Caco-2 (cell line): ENCODE data around the gene FNBP1. TPM values are rescaled to one million over a fixed set of nuclear protein-coding genes. Genes with fewer than 3 reads are reported as not detected.

Source experiments
- BruUV-seq: library from RNA; stranded (reverse); fragments of 400-500 nt; replicated peaks from 2 replicates; lab custom pipeline; 2021; lab: Mats Ljungman, UMichigan
- CTCF ChIA-PET: fragments of 300-600 bp; sonication (Branson Sonifier 250); formaldehyde crosslinking; loops from one replicate; lab custom pipeline; 2022; ENCODE audit warnings: antibody characterized with exemption; lab: Charles Lee
- POLR2A ChIA-PET: fragments of 300-600 bp; sonication (Branson Sonifier 250); formaldehyde crosslinking; loops from one replicate; lab custom pipeline; 2022; ENCODE audit warnings: antibody characterized with exemption; lab: Charles Lee
- DNase-seq, 2 experiments: peaks; one replicate each; pipeline versions ENCODE4 v3.0.0 to v3.0.0-alpha.2; 2020 to 2022
- H3K27me3 ChIP-seq: replicated peaks from 2 replicates; pipeline ENCODE4 v1.6.0; 2011; ENCODE audit warnings: low read length; ENCODE audit not compliant: control insufficient read depth, insufficient read depth
- H3K36me3 ChIP-seq: 2 replicates; pipeline ENCODE4 v1.5.1; 2011; ENCODE audit warnings: low read length; ENCODE audit not compliant: control insufficient read depth, insufficient read depth
- H3K4me1 ChIP-seq: fragments of 250-450 bp; sonication (Bioruptor Pico); 2 replicates; pipeline ENCODE4 v1.5.1; 2020; ENCODE audit warnings: mild to moderate bottlenecking
- H3K4me3 ChIP-seq: 2 replicates; pipeline ENCODE4 v1.5.1; 2011; ENCODE audit warnings: low read depth, mild to moderate bottlenecking, control low read depth, low read length
- H3K9me3 ChIP-seq: fragments of 250-450 bp; sonication (Bioruptor Pico); 2 replicates; pipeline ENCODE4 v1.5.1; 2020; ENCODE audit warnings: mild to moderate bottlenecking, moderate library complexity
- H3K27ac Mint-ChIP-seq: one replicate; pipeline ENCODE4 v1.8.0; 2022; ENCODE audit warnings: mixed read lengths; ENCODE audit not compliant: unreplicated experiment
- H3K27me3 Mint-ChIP-seq: one replicate; pipeline ENCODE4 v1.8.0; 2022; ENCODE audit warnings: mixed read lengths; ENCODE audit not compliant: insufficient read depth, unreplicated experiment
- H3K36me3 Mint-ChIP-seq: one replicate; pipeline ENCODE4 v1.8.0; 2022; ENCODE audit warnings: mild to moderate bottlenecking, mixed read lengths; ENCODE audit not compliant: insufficient read depth, unreplicated experiment
- H3K4me1 Mint-ChIP-seq: one replicate; pipeline ENCODE4 v1.8.0; 2022; ENCODE audit warnings: low read depth, mixed read lengths; ENCODE audit not compliant: unreplicated experiment
- H3K4me3 Mint-ChIP-seq: one replicate; pipeline ENCODE4 v1.8.0; 2022; ENCODE audit warnings: mild to moderate bottlenecking, moderate library complexity, mixed read lengths; ENCODE audit not compliant: unreplicated experiment
- H3K9me3 Mint-ChIP-seq: one replicate; pipeline ENCODE4 v1.8.0; 2022; ENCODE audit warnings: mixed read lengths; ENCODE audit not compliant: unreplicated experiment
- intact Hi-C: fragments of 100-400 bp; cut with micrococcal nuclease; formaldehyde crosslinking; loops from one replicate; pipeline ENCODE4 v1.10.0; 2022; ENCODE audit not compliant: unreplicated experiment
- total RNA-seq: library from RNA; stranded (reverse); gene quantifications from 2 replicates; pipeline ENCODE4 v1.2.3, GENCODE V29; 2022
- TF ChIP-seq, protein P1 (sequence below), 2 experiments: fragments of 200-600 bp in 1 of 2; IDR thresholded peaks; 1 replicate in 1 of 2; 2 replicates in 1 of 2; pipeline versions ENCODE4 v1.5.1 to v1.8.0; 2011 to 2022; ENCODE audit warnings: antibody characterized with exemption in 1 of 2, control low read depth in 1 of 2, inconsistent platforms in 1 of 2, low read depth in 1 of 2, low read length in 1 of 2, mild to moderate bottlenecking in 1 of 2, moderate library complexity in 1 of 2; ENCODE audit not compliant: insufficient read depth in 1 of 2, severe bottlenecking in 1 of 2, unreplicated experiment in 1 of 2

FNBP1 gene
- total RNA-seq, 1 experiment from 2014 or later: 33.2 TPM

DNA sequence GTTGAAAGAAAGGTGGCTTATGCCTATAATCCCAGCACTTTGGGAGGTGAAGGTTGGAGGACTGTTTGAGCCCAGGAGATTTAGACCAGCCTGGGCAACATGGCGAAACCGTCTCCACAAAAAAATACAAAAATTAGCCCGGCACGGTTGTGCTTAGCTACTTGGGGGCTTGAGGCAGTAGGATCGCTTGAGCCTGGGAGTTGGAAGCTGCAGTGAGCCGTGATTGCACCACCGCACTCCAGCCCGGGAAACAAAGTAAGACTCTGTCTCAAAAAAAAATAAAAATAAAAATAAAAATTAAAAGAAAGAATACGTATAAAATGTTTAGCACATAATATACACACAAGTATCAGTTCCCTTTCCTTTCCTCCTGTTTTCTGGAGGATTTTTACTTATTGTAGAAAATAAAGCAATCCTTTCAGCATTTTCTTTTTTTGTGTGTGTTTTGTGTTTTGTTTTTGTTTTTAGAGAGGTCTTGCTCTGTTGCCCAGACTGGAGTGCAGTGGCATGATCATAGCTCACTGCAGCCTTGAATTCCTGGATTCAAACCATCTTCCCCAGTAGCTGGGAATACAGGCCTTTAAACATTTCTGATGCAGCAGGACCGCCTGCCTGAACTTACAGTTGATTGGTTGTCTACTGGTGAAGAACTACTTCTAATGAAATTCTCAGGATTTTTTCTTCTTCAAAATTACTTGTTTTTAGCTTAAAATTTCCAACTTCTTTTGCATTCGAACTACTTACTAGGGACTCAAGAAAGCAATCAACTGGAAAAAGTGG is 6.6 kb upstream of the FNBP1 start:
- H3K4me3 ChIP-seq: no peak overlapping the region
- no TSS peak for BruUV-seq
- Mint-ChIP-seq H3K4me3 (no peak overlapping the region), H3K9me3 (no peaks in the 10 kb centered on the region), H3K4me1 (peaks cover 7% of the 10 kb centered on the region), H3K27me3 (no peaks in the 10 kb centered on the region), H3K27ac (no peak overlapping the region), H3K36me3 (no peaks in the 10 kb centered on the region)
- TF ChIP-seq, protein P1, sequence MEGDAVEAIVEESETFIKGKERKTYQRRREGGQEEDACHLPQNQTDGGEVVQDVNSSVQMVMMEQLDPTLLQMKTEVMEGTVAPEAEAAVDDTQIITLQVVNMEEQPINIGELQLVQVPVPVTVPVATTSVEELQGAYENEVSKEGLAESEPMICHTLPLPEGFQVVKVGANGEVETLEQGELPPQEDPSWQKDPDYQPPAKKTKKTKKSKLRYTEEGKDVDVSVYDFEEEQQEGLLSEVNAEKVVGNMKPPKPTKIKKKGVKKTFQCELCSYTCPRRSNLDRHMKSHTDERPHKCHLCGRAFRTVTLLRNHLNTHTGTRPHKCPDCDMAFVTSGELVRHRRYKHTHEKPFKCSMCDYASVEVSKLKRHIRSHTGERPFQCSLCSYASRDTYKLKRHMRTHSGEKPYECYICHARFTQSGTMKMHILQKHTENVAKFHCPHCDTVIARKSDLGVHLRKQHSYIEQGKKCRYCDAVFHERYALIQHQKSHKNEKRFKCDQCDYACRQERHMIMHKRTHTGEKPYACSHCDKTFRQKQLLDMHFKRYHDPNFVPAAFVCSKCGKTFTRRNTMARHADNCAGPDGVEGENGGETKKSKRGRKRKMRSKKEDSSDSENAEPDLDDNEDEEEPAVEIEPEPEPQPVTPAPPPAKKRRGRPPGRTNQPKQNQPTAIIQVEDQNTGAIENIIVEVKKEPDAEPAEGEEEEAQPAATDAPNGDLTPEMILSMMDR (IDR thresholded peaks at IDR 0.05; ENCODE audit: insufficient read depth in 1 of 2, low read depth in 1 of 2, low read length in 1 of 2, severe bottlenecking in 1 of 2, unreplicated experiment in 1 of 2): no peak
- ChIA-PET POLR2A (no interaction called here), CTCF (interaction anchor here (0.6 kb wide), 1 partner anchor 45 kb away, joined by 6 read pairs; no protein-coding TSS in a partner anchor)
- intact Hi-C loops: no loop called here
- H3K27me3 ChIP-seq: no peaks in the 10 kb centered on the region
- no peak for DNase-seq
- no peaks in the 10 kb centered on the region for H3K36me3 ChIP-seq
- H3K9me3 ChIP-seq: no peaks in the 10 kb centered on the region
- H3K4me1 ChIP-seq: 0 out of 2 replicates have a peak, but pooled peaks cover 3% of the 10 kb centered on the region

DNA sequence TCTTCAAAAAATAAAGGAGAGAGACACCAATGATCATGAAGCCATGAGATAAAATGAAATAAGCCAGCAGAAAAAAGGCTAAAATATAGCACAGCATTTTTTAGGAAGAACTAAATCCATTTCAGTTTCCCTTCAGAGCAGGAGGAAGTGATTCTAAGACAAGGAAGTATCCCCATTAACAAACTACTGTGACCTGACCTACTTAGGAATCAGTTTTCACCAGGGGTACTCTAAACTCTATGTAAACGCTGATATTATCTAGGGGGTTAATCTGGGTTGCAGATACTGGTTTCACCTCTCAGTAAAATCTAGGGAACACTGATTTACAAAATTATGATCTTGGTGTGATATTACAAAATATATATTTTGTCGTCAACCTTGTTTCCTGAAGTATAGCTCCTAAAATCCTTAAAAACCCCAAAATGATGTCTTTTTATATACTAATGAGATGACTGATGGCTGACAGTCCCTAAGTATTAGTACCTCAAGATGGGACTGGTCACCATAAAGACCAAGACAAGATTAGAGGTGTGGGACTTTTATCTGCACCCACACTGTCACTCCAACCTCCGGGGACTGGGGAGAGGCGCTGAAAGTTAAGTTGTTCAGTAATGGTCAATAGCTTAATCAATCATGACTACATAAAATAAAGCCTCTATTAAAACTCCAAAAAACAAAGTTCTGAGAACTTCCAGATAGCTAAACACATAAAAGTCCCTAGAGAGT is 2.9 kb upstream of the FNBP1 start:
- CTCF ChIA-PET: no interaction called here
- no peaks in the 10 kb centered on the region for H3K27me3 Mint-ChIP-seq
- POLR2A ChIA-PET: no interaction called here
- no TSS peak for BruUV-seq
- H3K9me3 ChIP-seq: no peaks in the 10 kb centered on the region
- intact Hi-C loops: no loop called here
- H3K4me3 ChIP-seq: no peak overlapping the region
- peaks cover 11% of the 10 kb centered on the region for H3K4me1 Mint-ChIP-seq
- no peaks in the 10 kb centered on the region for H3K27me3 ChIP-seq
- H3K36me3 Mint-ChIP-seq: peaks cover 17% of the 10 kb centered on the region
- no peaks in the 10 kb centered on the region for H3K36me3 ChIP-seq
- TF ChIP-seq, protein P1 (IDR thresholded peaks at IDR 0.05; ENCODE audit: insufficient read depth in 1 of 2, low read depth in 1 of 2, low read length in 1 of 2, severe bottlenecking in 1 of 2, unreplicated experiment in 1 of 2): no peak
- no peak overlapping the region for H3K27ac Mint-ChIP-seq
- no peak overlapping the region for H3K4me3 Mint-ChIP-seq
- H3K4me1 ChIP-seq: peaks cover 12% of the 10 kb centered on the region
- DNase-seq: no peak
- no peaks in the 10 kb centered on the region for H3K9me3 Mint-ChIP-seq
